ENCODE measurements around the gene MIER1.

The MIER1 gene

GRCh38 chr1:67019600-67020136 lies 94.9 kb downstream of the MIER1 start:
- no peaks in the 10 kb centered on the region for H4K20me1 ChIP-seq (ENCODE audit: insufficient read depth)
- H3K27ac ChIP-seq = no peak overlapping the region
- no peak overlapping the region for H3K9ac ChIP-seq
- no peak overlapping the region for H2AFZ ChIP-seq (ENCODE audit: low read depth)
- H3K36me3 ChIP-seq (ENCODE audit: insufficient read depth) = no peaks in the 10 kb centered on the region
- H3K4me2 ChIP-seq = no peak overlapping the region
- H3K4me3 ChIP-seq (IDR thresholded peaks at IDR 0.05; ENCODE audit: insufficient read depth, low read depth, low read length) = no peak overlapping the region
- no peak for TF ChIP-seq CTCF (conservative IDR thresholded peaks at IDR 0.05; ENCODE audit: low read depth, low read length)
- no peaks in the 10 kb centered on the region for H3K79me2 ChIP-seq (ENCODE audit: insufficient read depth, low read depth)
- peaks cover 8% of the 10 kb centered on the region for H3K4me1 ChIP-seq (ENCODE audit: low read depth, poor library complexity, severe bottlenecking)
- no peaks in the 10 kb centered on the region for H3K27me3 ChIP-seq (ENCODE audit: insufficient read depth, low read depth)

- Histone ChIP-seq H3K79me2 (ENCODE audit: insufficient read depth, low read depth) (no peaks in the 10 kb centered on the region), H3K4me2 (no peak overlapping the region), H3K9ac (no peak overlapping the region), H3K27me3 (ENCODE audit: insufficient read depth, low read depth) (no peaks in the 10 kb centered on the region), H3K36me3 (ENCODE audit: insufficient read depth) (no peaks in the 10 kb centered on the region), H3K4me3 (IDR thresholded peaks at IDR 0.05; ENCODE audit: insufficient read depth, low read depth, low read length) (no peak overlapping the region), H3K4me1 (ENCODE audit: low read depth, poor library complexity, severe bottlenecking) (peaks cover 8% of the 10 kb centered on the region), H4K20me1 (ENCODE audit: insufficient read depth) (no peaks in the 10 kb centered on the region), H3K27ac (no peak overlapping the region), H2AFZ (ENCODE audit: low read depth) (no peak overlapping the region)
- TF ChIP-seq CTCF (conservative IDR thresholded peaks at IDR 0.05; ENCODE audit: low read depth, low read length) = no peak
Measured at GRCh38 chr1:67020304-67020703, 95.5 kb downstream of the MIER1 start.

- Histone ChIP-seq H3K9ac (no peak overlapping the region), H3K4me1 (ENCODE audit: low read depth, poor library complexity, severe bottlenecking) (peaks cover 8% of the 10 kb centered on the region), H3K27me3 (ENCODE audit: insufficient read depth, low read depth) (no peaks in the 10 kb centered on the region), H2AFZ (ENCODE audit: low read depth) (no peak overlapping the region), H3K4me2 (no peak overlapping the region), H4K20me1 (ENCODE audit: insufficient read depth) (no peaks in the 10 kb centered on the region), H3K36me3 (ENCODE audit: insufficient read depth) (no peaks in the 10 kb centered on the region), H3K79me2 (ENCODE audit: insufficient read depth, low read depth) (no peaks in the 10 kb centered on the region), H3K4me3 (IDR thresholded peaks at IDR 0.05; ENCODE audit: insufficient read depth, low read depth, low read length) (no peak overlapping the region), H3K27ac (no peak overlapping the region)
- TF ChIP-seq CTCF (conservative IDR thresholded peaks at IDR 0.05; ENCODE audit: low read depth, low read length) = no peak
Measured at GRCh38 chr1:67020765-67021164, 96.0 kb downstream of the MIER1 start.

- H3K9ac ChIP-seq = no peak overlapping the region
- no peaks in the 10 kb centered on the region for H3K79me2 ChIP-seq (ENCODE audit: insufficient read depth, low read depth)
- H3K4me3 ChIP-seq (IDR thresholded peaks at IDR 0.05; ENCODE audit: insufficient read depth, low read depth, low read length) = no peak overlapping the region
- H4K20me1 ChIP-seq (ENCODE audit: insufficient read depth) = no peaks in the 10 kb centered on the region
- H3K4me1 ChIP-seq (ENCODE audit: low read depth, poor library complexity, severe bottlenecking) = no peaks in the 10 kb centered on the region
- no peaks in the 10 kb centered on the region for H3K27me3 ChIP-seq (ENCODE audit: insufficient read depth, low read depth)
- no peak overlapping the region for H2AFZ ChIP-seq (ENCODE audit: low read depth)
- no peaks in the 10 kb centered on the region for H3K36me3 ChIP-seq (ENCODE audit: insufficient read depth)
- no peak for TF ChIP-seq CTCF (conservative IDR thresholded peaks at IDR 0.05; ENCODE audit: low read depth, low read length)
- H3K4me2 ChIP-seq = no peak overlapping the region
- H3K27ac ChIP-seq = no peak overlapping the region
Measured at GRCh38 chr1:67029472-67029871, 104.7 kb downstream of the MIER1 start.

Measured in KMS-11 (cell line).